ENCODE results near the gene EDNRB.

Gene EDNRB

GRCh38 chr13:77896977-77897376, 21.7 kb downstream of the EDNRB start:
- Histone ChIP-seq H3K4me3 (ENCODE audit: extremely low read depth, insufficient read depth, low read length, poor library complexity, severe bottlenecking) (no peak overlapping the region), H3K9me3 (ENCODE audit: control insufficient read depth, low read length) (no peaks in the 10 kb centered on the region), H3K27ac (ENCODE audit: low read depth, low read length, severe bottlenecking) (no peak overlapping the region), H3K4me1 (ENCODE audit: control insufficient read depth, insufficient read depth, low read length, poor library complexity, severe bottlenecking) (no peaks in the 10 kb centered on the region), H3K36me3 (ENCODE audit: control insufficient read depth, insufficient read depth, low read length) (peaks cover 2% of the 10 kb centered on the region)
- WGBS, 2 experiments (ENCODE audit: insufficient coverage in 2 of 2): no CpG with 5 or more reads among the region's 2 CpGs

GRCh38 chr13:77896536-77896935, 22.1 kb downstream of the EDNRB start:
- WGBS, 2 experiments (ENCODE audit: insufficient coverage in 2 of 2): 72 to 80% methylated on average over 5 to 6 of the region's 8 CpGs
- no peak overlapping the region for H3K4me3 ChIP-seq (ENCODE audit: extremely low read depth, insufficient read depth, low read length, poor library complexity, severe bottlenecking)

DNA sequence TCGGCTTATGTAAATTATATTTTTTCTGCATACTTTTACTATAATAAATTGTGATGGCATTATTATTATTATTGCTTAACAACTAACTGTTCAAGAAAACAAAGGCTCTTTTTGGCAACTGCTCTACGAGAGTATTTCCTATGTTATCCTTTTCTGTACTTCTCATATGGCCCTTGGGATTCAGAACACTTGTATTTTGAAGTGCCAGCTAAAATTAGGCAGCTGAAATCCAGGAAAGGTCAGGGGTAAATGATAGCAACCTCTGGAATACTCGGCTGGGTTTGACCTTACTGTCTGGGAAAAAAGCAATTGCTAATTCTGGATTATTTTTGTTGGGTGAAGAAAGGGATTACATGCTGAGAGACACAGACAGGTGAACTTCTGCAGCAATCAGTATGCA, 23.9 kb downstream of the EDNRB start:
- Histone ChIP-seq H3K27ac (ENCODE audit: low read depth, low read length, severe bottlenecking) (no peak overlapping the region), H3K4me3 (ENCODE audit: extremely low read depth, insufficient read depth, low read length, poor library complexity, severe bottlenecking) (no peak overlapping the region)
- 83 to 100% methylated on average over 1 to 2 of the region's 3 CpGs for WGBS, 2 experiments (ENCODE audit: insufficient coverage in 2 of 2)

More at GRCh38 chr13:77896536-77896935, 22.1 kb downstream of the EDNRB start:
- Histone ChIP-seq H3K9me3 (ENCODE audit: control insufficient read depth, low read length) (no peaks in the 10 kb centered on the region), H3K27ac (ENCODE audit: low read depth, low read length, severe bottlenecking) (peak overlapping the region; percentile 19), H3K36me3 (ENCODE audit: control insufficient read depth, insufficient read depth, low read length) (no peaks in the 10 kb centered on the region), H3K4me1 (ENCODE audit: control insufficient read depth, insufficient read depth, low read length, poor library complexity, severe bottlenecking) (no peaks in the 10 kb centered on the region)

DNA sequence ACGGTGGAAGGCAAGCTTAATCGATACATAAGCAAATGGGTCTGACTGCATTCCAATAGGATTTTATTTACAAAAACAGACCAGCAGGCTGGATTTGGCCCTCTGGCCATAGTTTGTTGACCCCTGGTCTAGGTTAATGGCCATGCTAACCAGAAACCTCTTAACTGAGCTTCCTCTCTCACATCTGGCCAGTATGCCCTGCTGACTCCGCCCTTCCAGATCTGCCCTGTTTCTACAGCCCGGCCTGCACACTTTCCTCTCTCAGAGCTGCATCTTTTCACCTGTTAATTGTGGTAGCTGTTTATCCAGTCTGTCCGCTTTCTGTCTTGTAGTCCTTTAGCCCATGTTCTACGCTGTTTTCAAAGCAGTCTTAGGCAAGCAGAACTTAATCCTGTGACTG, 25.6 kb downstream of the EDNRB start:
- no peak overlapping the region for H3K4me3 ChIP-seq (ENCODE audit: extremely low read depth, insufficient read depth, low read length, poor library complexity, severe bottlenecking)
- WGBS, 2 experiments (ENCODE audit: insufficient coverage in 2 of 2): 96 to 100% methylated on average over 4 of the region's 6 CpGs
- no peaks in the 10 kb centered on the region for H3K9me3 ChIP-seq (ENCODE audit: control insufficient read depth, low read length)
- H3K27ac ChIP-seq (ENCODE audit: low read depth, low read length, severe bottlenecking): no peak overlapping the region
- no peaks in the 10 kb centered on the region for H3K36me3 ChIP-seq (ENCODE audit: control insufficient read depth, insufficient read depth, low read length)
- no peaks in the 10 kb centered on the region for H3K4me1 ChIP-seq (ENCODE audit: control insufficient read depth, insufficient read depth, low read length, poor library complexity, severe bottlenecking)

More for the DNA sequence above, 23.9 kb downstream of the EDNRB start:
- Histone ChIP-seq H3K4me1 (ENCODE audit: control insufficient read depth, insufficient read depth, low read length, poor library complexity, severe bottlenecking) (no peaks in the 10 kb centered on the region), H3K36me3 (ENCODE audit: control insufficient read depth, insufficient read depth, low read length) (no peaks in the 10 kb centered on the region), H3K9me3 (ENCODE audit: control insufficient read depth, low read length) (no peaks in the 10 kb centered on the region)

DNA sequence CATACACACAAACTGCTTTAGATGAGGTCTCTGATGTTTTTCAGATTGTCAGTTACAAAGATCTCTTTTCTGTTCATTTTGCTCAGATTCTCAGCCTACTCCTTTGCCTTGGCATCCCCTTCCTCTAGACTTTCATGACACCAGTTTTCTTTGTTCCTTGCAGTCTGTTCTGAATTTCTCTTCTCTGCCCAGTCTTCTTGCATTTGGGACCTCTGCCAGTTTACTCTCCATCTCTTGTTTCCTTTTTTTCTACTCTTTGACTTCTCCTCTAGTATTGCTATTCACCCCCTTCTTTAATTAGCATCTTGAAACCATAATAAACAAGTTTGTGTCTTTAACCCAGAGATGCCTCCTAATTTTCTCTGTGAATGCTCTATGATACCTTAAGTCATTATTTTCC, 26.1 kb downstream of the EDNRB start:
- Histone ChIP-seq H3K36me3 (ENCODE audit: control insufficient read depth, insufficient read depth, low read length) (no peaks in the 10 kb centered on the region), H3K4me1 (ENCODE audit: control insufficient read depth, insufficient read depth, low read length, poor library complexity, severe bottlenecking) (no peaks in the 10 kb centered on the region), H3K9me3 (ENCODE audit: control insufficient read depth, low read length) (no peaks in the 10 kb centered on the region), H3K4me3 (ENCODE audit: extremely low read depth, insufficient read depth, low read length, poor library complexity, severe bottlenecking) (no peak overlapping the region), H3K27ac (ENCODE audit: low read depth, low read length, severe bottlenecking) (no peak overlapping the region)

- no peaks in the 10 kb centered on the region for H3K36me3 ChIP-seq (ENCODE audit: control insufficient read depth, insufficient read depth, low read length)
- no peaks in the 10 kb centered on the region for H3K4me1 ChIP-seq (ENCODE audit: control insufficient read depth, insufficient read depth, low read length, poor library complexity, severe bottlenecking)
- 90 to 100% methylated on average over 1 to 2 of the region's 2 CpGs for WGBS, 2 experiments (ENCODE audit: insufficient coverage in 2 of 2)
- no peaks in the 10 kb centered on the region for H3K9me3 ChIP-seq (ENCODE audit: control insufficient read depth, low read length)
- H3K27ac ChIP-seq (ENCODE audit: low read depth, low read length, severe bottlenecking): no peak overlapping the region
- no peak overlapping the region for H3K4me3 ChIP-seq (ENCODE audit: extremely low read depth, insufficient read depth, low read length, poor library complexity, severe bottlenecking)
Measured at GRCh38 chr13:77891486-77891885, 27.1 kb downstream of the EDNRB start.

GRCh38 chr13:77891041-77891440, 27.6 kb downstream of the EDNRB start:
- no peaks in the 10 kb centered on the region for H3K36me3 ChIP-seq (ENCODE audit: control insufficient read depth, insufficient read depth, low read length)
- H3K4me1 ChIP-seq (ENCODE audit: control insufficient read depth, insufficient read depth, low read length, poor library complexity, severe bottlenecking): no peaks in the 10 kb centered on the region
- H3K27ac ChIP-seq (ENCODE audit: low read depth, low read length, severe bottlenecking): no peak overlapping the region
- H3K4me3 ChIP-seq (ENCODE audit: extremely low read depth, insufficient read depth, low read length, poor library complexity, severe bottlenecking): no peak overlapping the region
- 100% methylated on average over 1 of the region's 1 CpG; no CpG with 5 or more reads in 1 of the 2 experiments for WGBS, 2 experiments (ENCODE audit: insufficient coverage in 2 of 2)
- no peaks in the 10 kb centered on the region for H3K9me3 ChIP-seq (ENCODE audit: control insufficient read depth, low read length)

DNA sequence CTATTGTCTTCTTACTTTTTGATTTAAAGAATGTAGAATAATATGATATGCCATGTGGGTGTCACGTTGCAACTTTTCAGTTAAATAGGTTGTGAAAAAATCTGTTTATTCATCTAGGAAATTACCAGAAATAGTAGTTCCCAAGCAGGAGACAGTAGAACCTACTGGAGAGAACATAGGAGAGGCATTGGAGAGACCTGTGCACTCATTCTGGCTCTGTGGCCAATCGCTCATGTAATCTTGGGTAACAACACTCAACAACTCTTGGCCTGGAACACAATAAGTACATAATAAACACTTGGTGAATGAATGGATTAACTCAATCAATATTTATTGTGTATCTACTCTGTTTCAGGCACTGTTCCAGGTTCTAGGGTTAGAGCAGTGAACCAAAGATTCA, 35.3 kb downstream of the EDNRB start:
- Histone ChIP-seq H3K27ac (ENCODE audit: low read depth, low read length, severe bottlenecking) (no peak overlapping the region), H3K4me1 (ENCODE audit: control insufficient read depth, insufficient read depth, low read length, poor library complexity, severe bottlenecking) (no peaks in the 10 kb centered on the region), H3K4me3 (ENCODE audit: extremely low read depth, insufficient read depth, low read length, poor library complexity, severe bottlenecking) (no peak overlapping the region), H3K9me3 (ENCODE audit: control insufficient read depth, low read length) (no peaks in the 10 kb centered on the region), H3K36me3 (ENCODE audit: control insufficient read depth, insufficient read depth, low read length) (no peaks in the 10 kb centered on the region)
- WGBS, 2 experiments (ENCODE audit: insufficient coverage in 2 of 2): 100% methylated on average over 1 of the region's 2 CpGs

- H3K27ac ChIP-seq (ENCODE audit: low read depth, low read length, severe bottlenecking): no peak overlapping the region
- no peak overlapping the region for H3K4me3 ChIP-seq (ENCODE audit: extremely low read depth, insufficient read depth, low read length, poor library complexity, severe bottlenecking)
- WGBS, 2 experiments (ENCODE audit: insufficient coverage in 2 of 2): no CpG with 5 or more reads among the region's 1 CpG
- no peaks in the 10 kb centered on the region for H3K36me3 ChIP-seq (ENCODE audit: control insufficient read depth, insufficient read depth, low read length)
- H3K9me3 ChIP-seq (ENCODE audit: control insufficient read depth, low read length): no peaks in the 10 kb centered on the region
- no peaks in the 10 kb centered on the region for H3K4me1 ChIP-seq (ENCODE audit: control insufficient read depth, insufficient read depth, low read length, poor library complexity, severe bottlenecking)
Measured at GRCh38 chr13:77878190-77878589, 40.4 kb downstream of the EDNRB start.

- WGBS, 2 experiments (ENCODE audit: insufficient coverage in 2 of 2): 65 to 100% methylated on average over 1 to 2 of the region's 2 CpGs
- H3K27ac ChIP-seq (ENCODE audit: low read depth, low read length, severe bottlenecking): peak overlapping the region; percentile 51
- no peak overlapping the region for H3K4me3 ChIP-seq (ENCODE audit: extremely low read depth, insufficient read depth, low read length, poor library complexity, severe bottlenecking)
- no peaks in the 10 kb centered on the region for H3K4me1 ChIP-seq (ENCODE audit: control insufficient read depth, insufficient read depth, low read length, poor library complexity, severe bottlenecking)
- no peaks in the 10 kb centered on the region for H3K36me3 ChIP-seq (ENCODE audit: control insufficient read depth, insufficient read depth, low read length)
- peaks cover 3% of the 10 kb centered on the region for H3K9me3 ChIP-seq (ENCODE audit: control insufficient read depth, low read length)
Measured at GRCh38 chr13:77876176-77876575, 42.5 kb downstream of the EDNRB start.

DNA sequence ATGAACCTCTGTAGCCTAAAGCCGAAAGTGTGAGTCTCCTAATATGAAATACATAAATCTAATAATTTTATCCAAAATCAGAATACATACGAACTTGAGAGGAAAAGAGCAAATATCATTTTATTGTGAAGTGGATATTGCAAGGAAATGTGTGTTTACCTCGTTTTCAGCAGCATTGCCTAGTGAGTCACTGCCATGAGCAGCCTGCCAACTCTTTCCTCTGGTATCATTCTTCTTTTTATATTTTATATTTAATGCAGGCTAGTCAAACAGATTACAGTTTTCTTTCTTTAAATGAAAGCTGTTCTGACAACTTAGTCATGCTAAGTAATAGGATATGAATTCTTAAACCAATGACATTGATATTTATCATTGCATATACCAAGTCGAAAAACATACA, 44.2 kb downstream of the EDNRB start:
- no peak overlapping the region for H3K27ac ChIP-seq (ENCODE audit: low read depth, low read length, severe bottlenecking)
- 80% methylated on average over 1 of the region's 4 CpGs; no CpG with 5 or more reads in 1 of the 2 experiments for WGBS, 2 experiments (ENCODE audit: insufficient coverage in 2 of 2)
- H3K36me3 ChIP-seq (ENCODE audit: control insufficient read depth, insufficient read depth, low read length): no peaks in the 10 kb centered on the region
- no peak overlapping the region for H3K4me3 ChIP-seq (ENCODE audit: extremely low read depth, insufficient read depth, low read length, poor library complexity, severe bottlenecking)
- H3K4me1 ChIP-seq (ENCODE audit: control insufficient read depth, insufficient read depth, low read length, poor library complexity, severe bottlenecking): no peaks in the 10 kb centered on the region
- H3K9me3 ChIP-seq (ENCODE audit: control insufficient read depth, low read length): peaks cover 3% of the 10 kb centered on the region

Data from mesodermal cell (in vitro differentiated cells).